ENCODE measurements around the gene ODC1.

- no peak for TF ChIP-seq POLR2AphosphoS5 (IDR thresholded peaks at IDR 0.05; ENCODE audit: insufficient read depth in 1 of 2, low read depth in 1 of 2)
- no peak for TF ChIP-seq CTCF (IDR thresholded peaks at IDR 0.05)
- TF ChIP-seq POLR2A (IDR thresholded peaks at IDR 0.05), result no peak
Measured at GRCh38 chr2:10465910-10466309, 17.8 kb upstream of the ODC1 start.
